ENCODE measurements around the gene GLT1D1. TPM values are rescaled to one million over a fixed set of nuclear protein-coding genes. Genes with fewer than 3 reads are reported as not detected.
A peak's percentile ranks its signal among the peaks of the same experiment; 100 is the strongest.

The GLT1D1 gene
- polyA plus RNA-seq, 1 of the 3 experiments (the other 2 are of a cell fraction) = 0.05 TPM

DNA sequence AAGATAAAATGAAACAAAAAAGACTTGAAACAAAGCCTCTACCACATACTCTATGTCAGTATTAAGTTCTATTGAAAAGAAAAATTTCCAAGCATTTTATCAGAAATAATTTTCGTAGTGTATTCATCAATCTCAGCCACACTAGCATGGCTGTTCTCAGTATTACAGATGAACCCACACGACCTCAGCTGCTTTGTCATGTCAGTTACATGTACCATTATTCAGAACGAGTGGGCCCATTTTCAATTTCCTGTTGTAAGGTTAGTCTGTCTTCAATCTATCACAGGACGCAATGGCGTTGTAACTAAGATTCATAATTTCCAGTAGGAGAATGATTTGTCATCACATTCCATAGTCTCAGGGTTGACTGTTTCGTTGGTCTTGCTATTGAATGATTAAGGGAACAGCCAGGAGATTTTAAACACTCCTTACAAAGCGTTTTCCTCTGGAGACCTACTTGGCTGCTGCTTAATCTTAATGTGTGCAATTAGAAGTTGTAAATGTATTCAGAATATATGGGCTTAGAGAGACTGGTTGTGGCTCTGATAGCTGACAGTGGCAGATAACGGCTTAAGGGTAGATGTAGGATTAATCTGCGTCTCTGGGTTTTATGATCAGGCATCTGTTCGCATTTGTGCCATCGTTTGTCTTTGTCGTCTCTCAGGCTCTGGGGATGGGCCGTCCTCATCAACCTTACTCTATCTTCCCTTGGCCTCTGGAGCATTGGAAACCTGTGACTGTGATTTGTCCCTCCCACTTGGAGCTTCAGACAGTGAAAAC is 65.4 kb downstream of the GLT1D1 start:
- peak; percentile 34 for DNase-seq
- ChIA-PET POLR2A (no interaction called here), CTCF (no interaction called here)
- WGBS (ENCODE audit: low lambda C conversion rate) = 29% methylated on average over 13 of the region's 13 CpGs
- no peak overlapping the region for H2AFZ ChIP-seq (ENCODE audit: low read depth)
- no peak overlapping the region for H3K9ac ChIP-seq
- no peaks in the 10 kb centered on the region for H3K27me3 ChIP-seq (ENCODE audit: insufficient read depth)
- H4K20me1 ChIP-seq (ENCODE audit: insufficient read depth) = no peaks in the 10 kb centered on the region
- H3K36me3 ChIP-seq (replicated peaks in 1 of 2; ENCODE audit: control insufficient read depth in 1 of 2, insufficient read depth in 2 of 2, low read length in 1 of 2) = no peaks in the 10 kb centered on the region
- H3K9me2 ChIP-seq = no peaks in the 10 kb centered on the region
- no peaks in the 10 kb centered on the region for H3K79me2 ChIP-seq (ENCODE audit: insufficient read depth)
- H3K9me3 ChIP-seq = no peaks in the 10 kb centered on the region
- H3K4me3 ChIP-seq (ENCODE audit: low read depth in 2 of 2, low read length in 1 of 2) = no peak overlapping the region
- H3K4me2 ChIP-seq = no peak overlapping the region
- H3K4me1 ChIP-seq (ENCODE audit: control insufficient read depth in 1 of 2, insufficient read depth in 2 of 2, low read depth in 1 of 2, low read length in 1 of 2) = no peaks in the 10 kb centered on the region; a peak in 1 of 4 replicates
- no peaks in the 10 kb centered on the region for H3F3A ChIP-seq (replicated peaks; ENCODE audit: insufficient read depth)
- H3K27ac ChIP-seq (ENCODE audit: low read depth in 2 of 2, low read length in 1 of 2) = no peak overlapping the region
- TF ChIP-seq GATA2 (CRISPR knock-in tag; IDR thresholded peaks at IDR 0.05) = 0 out of 2 replicates have a peak, but pooled peaks have one; percentile 9
- TF ChIP-seq, protein P1, sequence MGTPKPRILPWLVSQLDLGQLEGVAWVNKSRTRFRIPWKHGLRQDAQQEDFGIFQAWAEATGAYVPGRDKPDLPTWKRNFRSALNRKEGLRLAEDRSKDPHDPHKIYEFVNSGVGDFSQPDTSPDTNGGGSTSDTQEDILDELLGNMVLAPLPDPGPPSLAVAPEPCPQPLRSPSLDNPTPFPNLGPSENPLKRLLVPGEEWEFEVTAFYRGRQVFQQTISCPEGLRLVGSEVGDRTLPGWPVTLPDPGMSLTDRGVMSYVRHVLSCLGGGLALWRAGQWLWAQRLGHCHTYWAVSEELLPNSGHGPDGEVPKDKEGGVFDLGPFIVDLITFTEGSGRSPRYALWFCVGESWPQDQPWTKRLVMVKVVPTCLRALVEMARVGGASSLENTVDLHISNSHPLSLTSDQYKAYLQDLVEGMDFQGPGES (IDR thresholded peaks at IDR 0.05; ENCODE audit: low read depth, low read length) = no peak
- TF ChIP-seq, protein P2, sequence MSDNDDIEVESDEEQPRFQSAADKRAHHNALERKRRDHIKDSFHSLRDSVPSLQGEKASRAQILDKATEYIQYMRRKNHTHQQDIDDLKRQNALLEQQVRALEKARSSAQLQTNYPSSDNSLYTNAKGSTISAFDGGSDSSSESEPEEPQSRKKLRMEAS (IDR thresholded peaks at IDR 0.05; ENCODE audit: low read depth) = no peak

DNA sequence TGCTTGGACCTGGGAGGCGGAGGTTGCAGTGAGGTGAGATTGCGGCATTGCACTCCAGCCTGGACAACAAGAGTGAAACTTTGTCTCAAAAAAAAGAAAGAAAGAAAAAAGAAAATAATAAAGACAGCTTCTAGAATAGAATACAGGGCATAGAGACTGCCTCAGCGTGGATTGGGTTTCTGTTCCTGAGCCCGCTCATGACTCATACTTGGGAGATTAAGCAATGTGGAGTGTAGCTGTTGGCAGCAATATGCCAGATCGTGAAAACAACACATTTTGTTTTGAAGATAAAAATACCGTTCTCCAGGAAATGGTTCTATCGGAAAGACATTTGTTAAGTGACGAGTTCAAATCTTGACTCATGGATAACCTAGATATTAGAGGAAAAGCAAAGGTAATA is 67.2 kb downstream of the GLT1D1 start:
- Histone ChIP-seq H3F3A (replicated peaks; ENCODE audit: insufficient read depth) (no peaks in the 10 kb centered on the region), H3K79me2 (ENCODE audit: insufficient read depth) (no peaks in the 10 kb centered on the region), H2AFZ (ENCODE audit: low read depth) (no peak overlapping the region), H3K9me2 (no peaks in the 10 kb centered on the region), H3K27ac (ENCODE audit: low read depth in 2 of 2, low read length in 1 of 2) (no peak overlapping the region), H3K9ac (no peak overlapping the region), H3K4me1 (ENCODE audit: control insufficient read depth in 1 of 2, insufficient read depth in 2 of 2, low read depth in 1 of 2, low read length in 1 of 2) (no peaks in the 10 kb centered on the region; a peak in 1 of 4 replicates), H3K4me3 (ENCODE audit: low read depth in 2 of 2, low read length in 1 of 2) (no peak overlapping the region), H3K27me3 (ENCODE audit: insufficient read depth) (no peaks in the 10 kb centered on the region), H3K9me3 (no peaks in the 10 kb centered on the region), H3K4me2 (no peak overlapping the region), H4K20me1 (ENCODE audit: insufficient read depth) (no peaks in the 10 kb centered on the region), H3K36me3 (replicated peaks in 1 of 2; ENCODE audit: control insufficient read depth in 1 of 2, insufficient read depth in 2 of 2, low read length in 1 of 2) (no peaks in the 10 kb centered on the region)
- DNase-seq = no peak
- 40% methylated on average over 8 of the region's 8 CpGs for WGBS (ENCODE audit: low lambda C conversion rate)
- POLR2A ChIA-PET = no interaction called here
- CTCF ChIA-PET = no interaction called here
- TF ChIP-seq, protein P3, sequence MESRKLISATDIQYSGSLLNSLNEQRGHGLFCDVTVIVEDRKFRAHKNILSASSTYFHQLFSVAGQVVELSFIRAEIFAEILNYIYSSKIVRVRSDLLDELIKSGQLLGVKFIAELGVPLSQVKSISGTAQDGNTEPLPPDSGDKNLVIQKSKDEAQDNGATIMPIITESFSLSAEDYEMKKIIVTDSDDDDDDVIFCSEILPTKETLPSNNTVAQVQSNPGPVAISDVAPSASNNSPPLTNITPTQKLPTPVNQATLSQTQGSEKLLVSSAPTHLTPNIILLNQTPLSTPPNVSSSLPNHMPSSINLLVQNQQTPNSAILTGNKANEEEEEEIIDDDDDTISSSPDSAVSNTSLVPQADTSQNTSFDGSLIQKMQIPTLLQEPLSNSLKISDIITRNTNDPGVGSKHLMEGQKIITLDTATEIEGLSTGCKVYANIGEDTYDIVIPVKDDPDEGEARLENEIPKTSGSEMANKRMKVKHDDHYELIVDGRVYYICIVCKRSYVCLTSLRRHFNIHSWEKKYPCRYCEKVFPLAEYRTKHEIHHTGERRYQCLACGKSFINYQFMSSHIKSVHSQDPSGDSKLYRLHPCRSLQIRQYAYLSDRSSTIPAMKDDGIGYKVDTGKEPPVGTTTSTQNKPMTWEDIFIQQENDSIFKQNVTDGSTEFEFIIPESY (IDR thresholded peaks at IDR 0.05; ENCODE audit: borderline replicate concordance, low read depth) = no peak
- TF ChIP-seq RFX5 (IDR thresholded peaks at IDR 0.05; ENCODE audit: low read length) (no peak), TCF12 (IDR thresholded peaks at IDR 0.05) (no peak), RXRA (IDR thresholded peaks at IDR 0.05; ENCODE audit: borderline replicate concordance, low read depth) (no peak), JUND (IDR thresholded peaks at IDR 0.05) (no peak), FOXM1 (IDR thresholded peaks at IDR 0.05; ENCODE audit: low read depth) (no peak), EP300 (IDR thresholded peaks at IDR 0.05; ENCODE audit: borderline replicate concordance in 1 of 2, low read depth in 1 of 2, low read length in 1 of 2) (no peak), MEF2A (IDR thresholded peaks at IDR 0.05; ENCODE audit: borderline replicate concordance, low read depth) (no peak), ELF1 (IDR thresholded peaks at IDR 0.05) (no peak), POLR2AphosphoS5 (IDR thresholded peaks at IDR 0.05; ENCODE audit: low read depth, low read length) (no peak)
- TF ChIP-seq, protein P4, sequence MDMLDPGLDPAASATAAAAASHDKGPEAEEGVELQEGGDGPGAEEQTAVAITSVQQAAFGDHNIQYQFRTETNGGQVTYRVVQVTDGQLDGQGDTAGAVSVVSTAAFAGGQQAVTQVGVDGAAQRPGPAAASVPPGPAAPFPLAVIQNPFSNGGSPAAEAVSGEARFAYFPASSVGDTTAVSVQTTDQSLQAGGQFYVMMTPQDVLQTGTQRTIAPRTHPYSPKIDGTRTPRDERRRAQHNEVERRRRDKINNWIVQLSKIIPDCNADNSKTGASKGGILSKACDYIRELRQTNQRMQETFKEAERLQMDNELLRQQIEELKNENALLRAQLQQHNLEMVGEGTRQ (IDR thresholded peaks at IDR 0.05; ENCODE audit: borderline replicate concordance, low read depth, low read length) = no peak
- TF ChIP-seq, protein P5, sequence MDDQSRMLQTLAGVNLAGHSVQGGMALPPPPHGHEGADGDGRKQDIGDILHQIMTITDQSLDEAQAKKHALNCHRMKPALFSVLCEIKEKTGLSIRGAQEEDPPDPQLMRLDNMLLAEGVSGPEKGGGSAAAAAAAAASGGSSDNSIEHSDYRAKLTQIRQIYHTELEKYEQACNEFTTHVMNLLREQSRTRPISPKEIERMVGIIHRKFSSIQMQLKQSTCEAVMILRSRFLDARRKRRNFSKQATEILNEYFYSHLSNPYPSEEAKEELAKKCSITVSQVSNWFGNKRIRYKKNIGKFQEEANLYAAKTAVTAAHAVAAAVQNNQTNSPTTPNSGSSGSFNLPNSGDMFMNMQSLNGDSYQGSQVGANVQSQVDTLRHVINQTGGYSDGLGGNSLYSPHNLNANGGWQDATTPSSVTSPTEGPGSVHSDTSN (IDR thresholded peaks at IDR 0.05) = no peak
- TF ChIP-seq, protein P6, sequence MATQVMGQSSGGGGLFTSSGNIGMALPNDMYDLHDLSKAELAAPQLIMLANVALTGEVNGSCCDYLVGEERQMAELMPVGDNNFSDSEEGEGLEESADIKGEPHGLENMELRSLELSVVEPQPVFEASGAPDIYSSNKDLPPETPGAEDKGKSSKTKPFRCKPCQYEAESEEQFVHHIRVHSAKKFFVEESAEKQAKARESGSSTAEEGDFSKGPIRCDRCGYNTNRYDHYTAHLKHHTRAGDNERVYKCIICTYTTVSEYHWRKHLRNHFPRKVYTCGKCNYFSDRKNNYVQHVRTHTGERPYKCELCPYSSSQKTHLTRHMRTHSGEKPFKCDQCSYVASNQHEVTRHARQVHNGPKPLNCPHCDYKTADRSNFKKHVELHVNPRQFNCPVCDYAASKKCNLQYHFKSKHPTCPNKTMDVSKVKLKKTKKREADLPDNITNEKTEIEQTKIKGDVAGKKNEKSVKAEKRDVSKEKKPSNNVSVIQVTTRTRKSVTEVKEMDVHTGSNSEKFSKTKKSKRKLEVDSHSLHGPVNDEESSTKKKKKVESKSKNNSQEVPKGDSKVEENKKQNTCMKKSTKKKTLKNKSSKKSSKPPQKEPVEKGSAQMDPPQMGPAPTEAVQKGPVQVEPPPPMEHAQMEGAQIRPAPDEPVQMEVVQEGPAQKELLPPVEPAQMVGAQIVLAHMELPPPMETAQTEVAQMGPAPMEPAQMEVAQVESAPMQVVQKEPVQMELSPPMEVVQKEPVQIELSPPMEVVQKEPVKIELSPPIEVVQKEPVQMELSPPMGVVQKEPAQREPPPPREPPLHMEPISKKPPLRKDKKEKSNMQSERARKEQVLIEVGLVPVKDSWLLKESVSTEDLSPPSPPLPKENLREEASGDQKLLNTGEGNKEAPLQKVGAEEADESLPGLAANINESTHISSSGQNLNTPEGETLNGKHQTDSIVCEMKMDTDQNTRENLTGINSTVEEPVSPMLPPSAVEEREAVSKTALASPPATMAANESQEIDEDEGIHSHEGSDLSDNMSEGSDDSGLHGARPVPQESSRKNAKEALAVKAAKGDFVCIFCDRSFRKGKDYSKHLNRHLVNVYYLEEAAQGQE (IDR thresholded peaks at IDR 0.05; ENCODE audit: low read depth, low read length) = no peak
- TF ChIP-seq, protein P1 (IDR thresholded peaks at IDR 0.05; ENCODE audit: low read depth, low read length) = no peak
